B cell (primary cell): ENCODE measurements around the gene TSPAN9. TPM values are rescaled to one million over a fixed set of nuclear protein-coding genes. Genes with fewer than 3 reads are reported as not detected.
"Not testable (repeated sequence)": the region's sequence is repeated elsewhere in the genome, so short reads cannot be mapped to it uniquely, and the experiment has no call there.

Experiments
- ATAC-seq: fragments of 200-7000 bp; cut with Tn5 transposase; one replicate; pipeline ENCODE4 v1.10.0; 2021; ENCODE audit warnings: low read depth, mild to moderate bottlenecking, moderate number of reproducible peaks, moderate library complexity
- CTCF ChIA-PET: fragments of 350-600 bp; sonication (Branson Sonifier 250); formaldehyde crosslinking; loops from one replicate; lab custom pipeline; 2021; ENCODE audit warnings: antibody characterized with exemption, inconsistent platforms; lab: Charles Lee
- POLR2A ChIA-PET: fragments of 350-600 bp; sonication (Branson Sonifier 250); formaldehyde crosslinking; loops from one replicate; lab custom pipeline; 2021; ENCODE audit warnings: antibody characterized with exemption; lab: Charles Lee
- DNase-seq: peaks from one replicate; pipeline ENCODE4 v3.0.0; 2013
- H2AFZ ChIP-seq: 2 replicates; pipeline ENCODE4 v1.6.1; 2012; ENCODE audit warnings: mild to moderate bottlenecking, low read depth, low read length; ENCODE audit not compliant: insufficient read depth, poor library complexity, severe bottlenecking
- H3K27ac ChIP-seq, 2 donors: 1 replicate in 1 of 2; 2 replicates in 1 of 2; pipeline ENCODE4 v1.5.1; 2012 to 2013; ENCODE audit warnings: low read length in 2 of 2, mild to moderate bottlenecking in 2 of 2, moderate library complexity in 1 of 2
- H3K27me3 ChIP-seq, 4 experiments: fragments of 200-600 bp in 1 of 4; sonication (generic) in 1 of 4; replicated peaks in 1 of 4; 1 replicate in 2 of 4; 2 replicates in 2 of 4; pipeline versions ENCODE4 v1.6.1 to v1.7.0; 2013 to 2016; ENCODE audit warnings: low read length in 3 of 4, mild to moderate bottlenecking in 2 of 4, mixed read lengths in 1 of 4, moderate library complexity in 1 of 4; ENCODE audit not compliant: insufficient read depth in 4 of 4, control insufficient read depth in 3 of 4; ENCODE audit errors: control extremely low read depth in 1 of 4
- H3K36me3 ChIP-seq, 2 experiments: replicated peaks in 1 of 2; 1 replicate in 1 of 2; 2 replicates in 1 of 2; pipeline versions ENCODE4 v1.6.1 to v1.7.1; 2013; ENCODE audit warnings: low read length in 1 of 2; ENCODE audit not compliant: insufficient read depth in 2 of 2, control insufficient read depth in 1 of 2; ENCODE audit errors: control extremely low read depth in 1 of 2, extremely low read depth in 1 of 2
- H3K4me1 ChIP-seq, 2 donors: fragments of 200-600 bp in 1 of 2; sonication (generic) in 1 of 2; 1 replicate in 1 of 2; 2 replicates in 1 of 2; pipeline versions ENCODE4 v1.5.1 to v1.6.1; 2013 to 2017; ENCODE audit warnings: low read length in 2 of 2; ENCODE audit not compliant: control insufficient read depth in 2 of 2, insufficient read depth in 2 of 2
- H3K4me2 ChIP-seq: replicated peaks from 2 replicates; pipeline ENCODE3; 2012; ENCODE audit warnings: mild to moderate bottlenecking, low read depth, low read length; ENCODE audit not compliant: poor library complexity, severe bottlenecking
- H3K4me3 ChIP-seq, 5 experiments: fragments of 200-600 bp in 1 of 5; sonication (generic) in 1 of 5; 1 replicate in 3 of 5; 2 replicates in 2 of 5; pipeline versions ENCODE4 v1.5.1 to v1.7.0; 2011 to 2016; ENCODE audit warnings: low read length in 4 of 5, mild to moderate bottlenecking in 4 of 5, low read depth in 2 of 5, control low read depth in 1 of 5, moderate library complexity in 1 of 5; ENCODE audit not compliant: insufficient read depth in 1 of 5; ENCODE audit errors: control extremely low read depth in 1 of 5, extremely low read depth in 1 of 5
- H3K79me2 ChIP-seq: fragments of 200-600 bp; sonication (generic); one replicate; pipeline ENCODE4 v1.6.0; 2016; ENCODE audit warnings: low read length; ENCODE audit not compliant: control insufficient read depth, insufficient read depth
- H3K9ac ChIP-seq: fragments of 200-600 bp; sonication (generic); 2 replicates; pipeline ENCODE4 v1.6.1; 2017; ENCODE audit warnings: mild to moderate bottlenecking, low read length, moderate library complexity
- H3K9me3 ChIP-seq, 3 donors: one replicate each; pipeline versions ENCODE4 v1.6.1 to v1.7.1; 2013; ENCODE audit warnings: low read length in 2 of 3; ENCODE audit not compliant: control insufficient read depth in 2 of 3, insufficient read depth in 1 of 3; ENCODE audit errors: control extremely low read depth in 1 of 3
- H4K20me1 ChIP-seq: 2 replicates; pipeline ENCODE4 v1.6.0; 2012; ENCODE audit warnings: mild to moderate bottlenecking, low read length; ENCODE audit not compliant: insufficient read depth, control insufficient read depth, poor library complexity, severe bottlenecking
- H3K27ac Mint-ChIP-seq: one replicate; pipeline ENCODE4 v1.8.0; 2021; ENCODE audit warnings: mixed read lengths
- H3K27me3 Mint-ChIP-seq: one replicate; pipeline ENCODE4 v1.8.0; 2021; ENCODE audit warnings: mixed read lengths
- H3K4me1 Mint-ChIP-seq: one replicate; pipeline ENCODE4 v1.8.0; 2021; ENCODE audit warnings: mixed read lengths
- H3K4me3 Mint-ChIP-seq: one replicate; pipeline ENCODE4 v1.8.0; 2021; ENCODE audit warnings: mixed read lengths
- H3K9me3 Mint-ChIP-seq: one replicate; pipeline ENCODE4 v1.8.0; 2022; ENCODE audit warnings: mixed read lengths; ENCODE audit not compliant: insufficient read depth
- CTCF ChIP-seq: fragments of 200-600 bp; IDR thresholded peaks from one replicate; pipeline ENCODE4 v1.8.0; 2022; ENCODE audit warnings: antibody characterized with exemption, mild to moderate bottlenecking
- EZH2 ChIP-seq: IDR thresholded peaks from 2 replicates; pipeline ENCODE4 v1.6.1; 2012; ENCODE audit warnings: borderline replicate concordance, low read depth, mild to moderate bottlenecking, moderate library complexity, low read length; ENCODE audit not compliant: insufficient read depth, poor library complexity, severe bottlenecking
- WGBS: methylation state at CpG from one replicate; pipeline ENCODE4 v1.1.5; 2013; ENCODE audit warnings: missing lambda C conversion rate; ENCODE audit not compliant: insufficient coverage; 5-methylcytosine and 5-hydroxymethylcytosine counted together
- intact Hi-C: fragments of 100-400 bp; cut with micrococcal nuclease; formaldehyde crosslinking; loops from one replicate; pipeline ENCODE4 v1.10.0; 2022
- polyA plus RNA-seq: library from polyadenylated mRNA; depleted of rRNA; stranded (reverse); fragments of >200 nt; gene quantifications from 2 replicates; pipeline ENCODE4 v1.2.3, GENCODE V29; 2012
- total RNA-seq, 2 donors: library from RNA; stranded (reverse); fragments of 120-200 nt in 1 of 2; gene quantifications; 1 replicate in 1 of 2; 2 replicates in 1 of 2; pipeline versions ENCODE4 v1.2.3 to v1.2.4, GENCODE V29; 2013 to 2022

The TSPAN9 gene
- total and polyA plus RNA-seq, 2 donors (not counting 1 experiment from before 2014, with no cell fraction given), result 0.15 to 0.37 TPM

GRCh38 chr12:3061501-3062215 is 15.5 kb upstream of the TSPAN9 start:
- Mint-ChIP-seq H3K9me3 (peaks cover 7% of the 10 kb centered on the region), H3K27me3 (peaks cover 37% of the 10 kb centered on the region), H3K4me3 (no peak overlapping the region), H3K4me1 (no peaks in the 10 kb centered on the region), H3K27ac (no peak overlapping the region)
- intact Hi-C loops, result no loop called here
- no peaks in the 10 kb centered on the region for H3K79me2 ChIP-seq
- no peak overlapping the region for H3K4me2 ChIP-seq
- ChIA-PET CTCF (no interaction called here), POLR2A (no interaction called here)
- H3K27me3 ChIP-seq, result peaks cover 0 to 10% (median 1%) of the 10 kb centered on the region in 4 experiments
- H3K4me3 ChIP-seq, result no peak overlapping the region
- no peaks in the 10 kb centered on the region for H3K4me1 ChIP-seq
- 52% methylated on average over 3 of the region's 3 CpGs for whole genome bisulfite sequencing
- H3K27ac ChIP-seq, result no peak overlapping the region
- ATAC-seq (no peak), DNase-seq (no peak)
- no peak for TF ChIP-seq CTCF
- no peak for TF ChIP-seq EZH2
- no peaks in the 10 kb centered on the region for H3K36me3 ChIP-seq
- H2AFZ ChIP-seq, result no peak overlapping the region
- peaks cover 2 to 9% (median 9%) of the 10 kb centered on the region in 3 donors for H3K9me3 ChIP-seq
- no peak overlapping the region for H3K9ac ChIP-seq
- H4K20me1 ChIP-seq, result no peaks in the 10 kb centered on the region

GRCh38 chr12:3065300-3065699 is 11.9 kb upstream of the TSPAN9 start:
- H3K79me2 ChIP-seq, result no peaks in the 10 kb centered on the region
- no peak overlapping the region for H3K4me3 ChIP-seq
- H3K27me3 ChIP-seq, result peaks cover 0 to 10% (median 2%) of the 10 kb centered on the region in 4 experiments
- Mint-ChIP-seq H3K27me3 (peaks cover 40% of the 10 kb centered on the region), H3K4me3 (no peak overlapping the region), H3K4me1 (no peaks in the 10 kb centered on the region), H3K27ac (no peak overlapping the region), H3K9me3 (peaks cover 7% of the 10 kb centered on the region)
- no peaks in the 10 kb centered on the region for H4K20me1 ChIP-seq
- no peak overlapping the region for H3K27ac ChIP-seq
- H3K9ac ChIP-seq, result no peak overlapping the region
- H3K9me3 ChIP-seq, result peaks cover 2 to 9% (median 9%) of the 10 kb centered on the region in 3 donors
- no peak for ATAC-seq
- H3K4me1 ChIP-seq, result no peaks in the 10 kb centered on the region
- ChIA-PET POLR2A (no interaction called here), CTCF (interaction anchor here (0.6 kb wide), 1 partner anchor 11 kb away, joined by 3 read pairs; no protein-coding TSS in a partner anchor)
- WGBS, result 75% methylated on average over 1 of the region's 2 CpGs
- no peaks in the 10 kb centered on the region for H3K36me3 ChIP-seq
- H3K4me2 ChIP-seq, result no peak overlapping the region
- intact Hi-C loops, result no loop called here
- DNase-seq, result no peak
- no peak for TF ChIP-seq EZH2
- TF ChIP-seq CTCF, result no peak
- H2AFZ ChIP-seq, result no peak overlapping the region

- H3K79me2 ChIP-seq, H3K9ac ChIP-seq, H3K4me3 Mint-ChIP-seq, ATAC-seq, H3K36me3 ChIP-seq, intact Hi-C loops, H2AFZ ChIP-seq, H4K20me1 ChIP-seq, H3K27ac Mint-ChIP-seq, H3K4me3 ChIP-seq, H3K4me1 Mint-ChIP-seq, H3K4me2 ChIP-seq, H3K27me3 ChIP-seq, DNase-seq, H3K9me3 Mint-ChIP-seq, H3K9me3 ChIP-seq, H3K4me1 ChIP-seq, POLR2A ChIA-PET, H3K27ac ChIP-seq: not testable (repeated sequence)
- no CpG with 5 or more reads among the region's 3 CpGs for WGBS
- peaks cover 37% of the 10 kb centered on the region for H3K27me3 Mint-ChIP-seq
- CTCF ChIA-PET, result interaction anchor here (0.6 kb wide), 1 partner anchor 10 kb away, joined by 3 read pairs; no protein-coding TSS in a partner anchor
These were observed 11.3 kb upstream of the TSPAN9 start for GRCh38 chr12:3065846-3066245.
